Gastrocnemius medialis (tissue), 4 donors: ENCODE data around the gene TMOD3. TPM values are rescaled to one million over a fixed set of nuclear protein-coding genes. Genes with fewer than 3 reads are reported as not detected.

Experiments
- ATAC-seq, 2 donors: fragments of 150-250 bp; one replicate each; pipeline ENCODE4 v1.9.1; 2016
- DNase-seq, 2 donors: peaks; one replicate each; pipeline ENCODE4 v3.0.0-alpha.2; 2019
- H3K27ac ChIP-seq, 4 donors: fragments of 200-600 bp; sonication (generic); 1 replicate in 1 of 4; 2 replicates in 3 of 4; pipeline ENCODE4 v1.5.1; 2016 to 2018; ENCODE audit warnings: mild to moderate bottlenecking in 2 of 4, moderate library complexity in 1 of 4
- H3K27me3 ChIP-seq, 3 donors: fragments of 200-600 bp; sonication (generic) in 2 of 3; 1 replicate in 1 of 3; 2 replicates in 2 of 3; pipeline versions ENCODE4 v1.5.1 to v1.6.0; 2016 to 2019; ENCODE audit warnings: mild to moderate bottlenecking in 1 of 3, moderate library complexity in 1 of 3
- H3K36me3 ChIP-seq, 2 donors: fragments of 200-600 bp; sonication (generic) in 1 of 2; one replicate each; pipeline ENCODE4 v1.5.1; 2017 to 2018
- H3K4me1 ChIP-seq, 2 donors: fragments of 200-600 bp; sonication (generic) in 1 of 2; one replicate each; pipeline ENCODE4 v1.5.1; 2016 to 2017; ENCODE audit warnings: mild to moderate bottlenecking in 2 of 2
- H3K4me3 ChIP-seq, 4 donors: fragments of 200-600 bp; sonication (generic) in 3 of 4; 1 replicate in 1 of 4; 2 replicates in 3 of 4; pipeline ENCODE4 v1.5.1; 2016 to 2019; ENCODE audit warnings: mild to moderate bottlenecking in 2 of 4
- H3K9me3 ChIP-seq, 3 donors: fragments of 200-600 bp; sonication (generic) in 2 of 3; 1 replicate in 1 of 3; 2 replicates in 2 of 3; pipeline ENCODE4 v1.5.1; 2016 to 2019
- POLR2A ChIP-seq, 2 donors: fragments of 450-650 bp; IDR thresholded peaks; one replicate each; pipeline ENCODE4 v1.6.1; 2017; ENCODE audit warnings: antibody characterized with exemption in 2 of 2, mild to moderate bottlenecking in 2 of 2, moderate library complexity in 2 of 2
- in situ Hi-C, 4 donors: fragments of 200-750 bp; cut with MboI; loops; one replicate each; pipeline versions ENCODE4 v1.15.0 to v1.8.0; 2017; ENCODE audit warnings: low sequenced_read_pairs in 4 of 4
- intact Hi-C: fragments of 100-400 bp; cut with DNase I; formaldehyde crosslinking; loops from one replicate; pipeline ENCODE4 v1.15.1; 2023; ENCODE audit warnings: low total_unique reads
- total RNA-seq, 4 donors: library from RNA; depleted of rRNA; stranded (reverse); fragments of >200 nt; gene quantifications; one replicate each; pipeline versions ENCODE4 v1.1.0 to v1.2.3, GENCODE V29; 2016
- TF ChIP-seq, protein P1 (sequence below), 5 experiments: fragments of 450-650 bp in 3 of 5; fragments of 200-600 bp in 2 of 5; sonication (generic) in 2 of 5; IDR thresholded peaks in 4 of 5; conservative IDR thresholded peaks in 1 of 5; 1 replicate in 4 of 5; 2 replicates in 1 of 5; pipeline ENCODE4 v1.5.1; 2016 to 2019; ENCODE audit warnings: antibody characterized with exemption in 5 of 5, mild to moderate bottlenecking in 3 of 5, moderate library complexity in 3 of 5

The TMOD3 gene
- total RNA-seq, 4 donors from 2014 or later: 6.2 to 9.2 (median 6.7) TPM

DNA sequence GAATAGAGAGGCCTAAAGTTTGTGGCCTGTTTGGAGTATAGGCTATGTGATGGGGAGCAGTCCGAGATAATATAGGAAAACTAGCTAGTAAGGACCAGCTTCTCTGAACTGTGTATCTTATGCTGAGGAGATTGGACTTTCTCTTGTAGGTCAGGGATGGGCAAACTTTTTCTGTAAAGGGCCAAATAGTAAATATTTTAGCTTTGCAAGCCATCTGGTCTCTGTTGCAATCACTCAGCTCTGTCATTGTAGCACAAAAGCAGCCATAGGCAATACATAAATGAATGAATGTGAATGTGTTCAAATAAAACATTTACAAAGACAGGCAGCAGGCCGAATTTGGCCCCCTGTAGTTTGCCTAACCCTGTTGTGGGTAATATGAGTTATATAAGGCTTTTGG, 24.5 kb downstream of the TMOD3 start:
- Histone ChIP-seq H3K36me3 (no peaks in the 10 kb centered on the region), H3K9me3 (no peaks in the 10 kb centered on the region), H3K4me3 (no peak overlapping the region), H3K27me3 (no peaks in the 10 kb centered on the region), H3K4me1 (peaks cover 0 to 21% of the 10 kb centered on the region in 2 donors), H3K27ac (no peak overlapping the region)
- DNase-seq (no peak), ATAC-seq (no peak)
- intact Hi-C loops (no loop called here), in situ Hi-C loops (no loop called here)
- TF ChIP-seq, protein P1, sequence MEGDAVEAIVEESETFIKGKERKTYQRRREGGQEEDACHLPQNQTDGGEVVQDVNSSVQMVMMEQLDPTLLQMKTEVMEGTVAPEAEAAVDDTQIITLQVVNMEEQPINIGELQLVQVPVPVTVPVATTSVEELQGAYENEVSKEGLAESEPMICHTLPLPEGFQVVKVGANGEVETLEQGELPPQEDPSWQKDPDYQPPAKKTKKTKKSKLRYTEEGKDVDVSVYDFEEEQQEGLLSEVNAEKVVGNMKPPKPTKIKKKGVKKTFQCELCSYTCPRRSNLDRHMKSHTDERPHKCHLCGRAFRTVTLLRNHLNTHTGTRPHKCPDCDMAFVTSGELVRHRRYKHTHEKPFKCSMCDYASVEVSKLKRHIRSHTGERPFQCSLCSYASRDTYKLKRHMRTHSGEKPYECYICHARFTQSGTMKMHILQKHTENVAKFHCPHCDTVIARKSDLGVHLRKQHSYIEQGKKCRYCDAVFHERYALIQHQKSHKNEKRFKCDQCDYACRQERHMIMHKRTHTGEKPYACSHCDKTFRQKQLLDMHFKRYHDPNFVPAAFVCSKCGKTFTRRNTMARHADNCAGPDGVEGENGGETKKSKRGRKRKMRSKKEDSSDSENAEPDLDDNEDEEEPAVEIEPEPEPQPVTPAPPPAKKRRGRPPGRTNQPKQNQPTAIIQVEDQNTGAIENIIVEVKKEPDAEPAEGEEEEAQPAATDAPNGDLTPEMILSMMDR (IDR thresholded peaks at IDR 0.05 in 4 of 5, conservative IDR thresholded peaks at IDR 0.05 in 1 of 5): no peak
- TF ChIP-seq POLR2A (IDR thresholded peaks at IDR 0.05): no peak

DNA sequence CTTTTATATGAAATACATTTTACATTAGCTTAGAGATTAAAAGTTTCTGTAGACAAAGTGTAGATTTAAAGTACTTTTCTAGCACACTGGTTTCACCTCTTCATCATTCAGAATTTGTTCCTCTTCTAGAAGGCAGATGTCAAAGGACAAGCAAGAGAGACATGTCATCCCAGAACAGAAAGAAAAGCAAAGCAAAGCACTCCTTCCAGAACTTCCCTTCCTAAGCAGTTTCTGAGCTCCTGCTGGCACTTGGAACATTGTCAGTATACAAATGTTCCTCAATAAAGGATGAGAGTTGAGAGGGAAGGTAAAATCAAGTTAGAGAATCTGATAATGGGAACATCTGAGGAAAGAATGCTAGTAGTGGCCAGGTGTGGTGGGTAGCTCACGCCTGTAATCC, 26.2 kb downstream of the TMOD3 start:
- in situ Hi-C loops: no loop called here

DNA sequence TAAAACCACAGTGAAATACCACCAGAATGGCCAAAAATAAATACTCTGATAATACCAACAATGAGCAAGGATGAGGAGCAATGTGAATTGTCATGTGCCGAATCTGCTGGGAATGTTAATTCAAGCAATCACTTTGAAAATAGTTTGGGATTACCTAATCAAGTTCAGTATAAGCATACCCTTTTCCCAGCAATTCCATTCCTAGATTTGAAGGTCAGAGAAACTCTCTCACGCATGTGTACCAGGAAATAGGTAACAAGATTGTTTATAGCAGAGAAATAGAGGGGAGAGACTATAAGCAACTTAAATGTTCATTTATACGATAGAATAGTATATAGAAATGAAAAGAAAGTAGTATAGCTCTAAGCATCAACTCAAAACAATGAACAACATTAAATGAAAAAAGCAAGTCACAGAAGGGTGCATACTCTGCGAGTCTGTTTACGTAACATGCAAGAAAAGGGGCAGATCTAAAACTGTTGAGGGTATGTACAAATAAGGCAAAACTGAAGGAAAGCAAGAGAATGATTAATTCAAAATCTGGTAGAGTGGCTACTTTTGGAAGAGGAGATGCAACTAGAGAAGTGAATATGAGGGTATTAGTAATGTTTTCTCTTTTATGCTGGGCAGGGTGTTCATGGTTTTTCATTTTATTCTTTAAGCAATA, 27.4 kb downstream of the TMOD3 start:
- Histone ChIP-seq H3K4me1 (peaks cover 0 to 4% of the 10 kb centered on the region in 2 donors), H3K27me3 (no peaks in the 10 kb centered on the region), H3K27ac (no peak overlapping the region), H3K9me3 (no peaks in the 10 kb centered on the region), H3K4me3 (no peak overlapping the region), H3K36me3 (no peaks in the 10 kb centered on the region)
- ATAC-seq (no peak), DNase-seq (no peak)
- intact Hi-C loops (no loop called here), in situ Hi-C loops (no loop called here)
- TF ChIP-seq, protein P1 (IDR thresholded peaks at IDR 0.05 in 4 of 5, conservative IDR thresholded peaks at IDR 0.05 in 1 of 5): no peak
- no peak for TF ChIP-seq POLR2A (IDR thresholded peaks at IDR 0.05)

More for the DNA sequence above, 26.2 kb downstream of the TMOD3 start:
- DNase-seq (no peak), ATAC-seq (no peak)
- Histone ChIP-seq H3K4me3 (no peak overlapping the region), H3K27ac (no peak overlapping the region), H3K36me3 (no peaks in the 10 kb centered on the region), H3K27me3 (no peaks in the 10 kb centered on the region), H3K4me1 (peaks cover 0 to 13% of the 10 kb centered on the region in 2 donors), H3K9me3 (no peaks in the 10 kb centered on the region)
- intact Hi-C loops: no loop called here
- TF ChIP-seq, protein P1 (IDR thresholded peaks at IDR 0.05 in 4 of 5, conservative IDR thresholded peaks at IDR 0.05 in 1 of 5): no peak
- no peak for TF ChIP-seq POLR2A (IDR thresholded peaks at IDR 0.05)

DNA sequence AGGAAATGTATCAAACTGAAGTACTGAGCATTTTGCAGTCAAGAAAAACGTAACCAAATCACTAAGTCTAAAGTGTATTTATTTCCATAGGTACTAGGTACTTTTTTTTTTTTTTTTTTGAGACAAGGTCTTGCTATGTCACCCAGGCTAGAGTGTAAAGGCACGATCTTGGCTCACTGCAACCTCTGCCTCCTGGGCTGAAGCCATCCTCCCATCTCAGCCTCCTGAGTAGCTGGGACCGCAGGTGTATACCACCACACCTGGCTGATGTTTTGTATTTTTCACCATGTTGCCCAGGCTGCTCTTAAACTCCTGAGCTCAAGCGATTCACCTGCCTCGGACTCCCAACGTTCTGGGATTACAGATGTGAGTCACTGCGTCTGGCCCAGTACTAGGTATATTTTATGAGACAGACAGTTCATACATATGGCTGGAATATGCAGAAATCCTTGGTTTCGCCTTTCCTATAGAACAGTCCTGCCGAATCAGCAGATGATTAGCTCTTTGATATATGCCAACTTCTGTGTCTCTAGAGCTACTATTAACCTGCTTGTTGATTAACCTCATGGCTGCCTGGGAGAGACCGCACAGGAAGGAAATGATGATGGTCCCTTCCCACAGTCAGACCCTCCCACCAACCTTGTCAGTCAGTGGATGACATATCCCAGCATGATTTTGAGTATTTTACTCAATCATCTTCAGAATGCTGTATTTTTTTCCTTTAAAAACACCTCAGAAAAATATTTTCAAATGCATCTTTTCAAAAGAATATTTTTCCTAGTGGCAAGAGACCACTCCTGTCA, 32.3 kb downstream of the TMOD3 start:
- no peak for DNase-seq
- ATAC-seq: no peak
- TF ChIP-seq, protein P1 (IDR thresholded peaks at IDR 0.05 in 4 of 5, conservative IDR thresholded peaks at IDR 0.05 in 1 of 5): no peak
- TF ChIP-seq POLR2A (IDR thresholded peaks at IDR 0.05): no peak
- H3K27me3 ChIP-seq: no peaks in the 10 kb centered on the region
- in situ Hi-C loops (no loop called here), intact Hi-C loops (no loop called here)
- H3K27ac ChIP-seq: no peak overlapping the region
- H3K4me1 ChIP-seq: no peaks in the 10 kb centered on the region
- H3K9me3 ChIP-seq: no peaks in the 10 kb centered on the region
- H3K36me3 ChIP-seq: peaks cover 0 to 15% of the 10 kb centered on the region in 2 donors
- no peak overlapping the region for H3K4me3 ChIP-seq
